HG03045 (cell line): ENCODE data around the gene TMEM115.

Experiments
- ATAC-seq: cut with Tn5 transposase; IDR thresholded peaks from one replicate; pipeline ENCODE4 v1.9.1; 2021; ENCODE audit warnings: mild to moderate bottlenecking, moderate library complexity; ENCODE audit not compliant: unreplicated experiment

TMEM115 gene

DNA sequence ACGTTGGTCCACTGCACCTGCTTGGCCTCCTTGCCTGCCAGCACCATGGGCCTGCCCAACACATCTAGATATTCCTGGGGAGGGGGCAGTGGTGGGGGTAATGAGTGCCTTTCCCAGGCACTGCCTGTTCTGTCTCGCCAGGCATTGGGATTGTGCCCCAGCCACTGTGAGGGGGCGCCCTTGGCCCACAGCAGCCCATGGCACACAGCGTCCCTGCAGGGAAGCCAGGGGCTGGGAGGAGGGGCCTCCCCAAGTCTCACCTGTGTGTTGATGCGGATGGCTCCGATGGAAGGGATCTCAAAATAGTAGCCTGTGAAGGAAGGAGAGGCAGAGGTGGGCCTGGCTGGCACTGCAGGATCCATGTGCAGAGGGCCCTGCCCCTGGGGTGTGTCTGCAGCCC, 18.7 kb upstream of the TMEM115 start:
- ATAC-seq, result no peak

DNA sequence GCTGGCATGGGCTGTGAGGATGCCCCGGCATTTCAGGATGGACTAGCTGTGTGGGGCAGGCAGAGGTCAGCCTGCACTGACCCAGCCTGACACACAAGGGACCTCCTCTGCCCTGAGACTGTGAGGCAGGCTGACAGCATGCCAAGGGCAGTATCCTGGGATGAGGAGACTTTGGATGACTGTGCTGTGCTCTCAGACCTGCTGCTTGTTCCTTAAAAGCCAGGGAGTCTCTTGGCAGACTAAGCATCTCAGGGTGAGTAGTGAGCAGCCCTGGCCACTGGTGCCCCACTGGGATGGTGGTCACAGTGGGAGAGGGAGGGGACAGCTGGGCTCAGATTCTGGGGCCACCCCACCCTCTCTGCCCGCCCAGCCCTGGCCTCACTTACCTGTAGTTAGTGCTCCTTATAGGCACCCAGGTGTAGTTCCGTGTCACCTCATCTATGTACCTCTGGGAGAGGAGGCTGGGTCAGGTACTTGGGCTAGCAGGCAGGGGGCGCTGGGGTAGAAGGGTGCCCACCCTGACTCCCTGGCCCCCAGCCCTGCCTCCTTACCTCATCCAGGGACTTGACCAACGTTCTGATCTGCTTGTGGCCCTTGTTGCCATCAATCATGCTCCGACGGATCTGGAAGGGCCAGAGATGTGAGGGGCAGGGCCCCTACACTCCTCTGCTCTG, 16.1 kb upstream of the TMEM115 start:
- no peak for ATAC-seq

DNA sequence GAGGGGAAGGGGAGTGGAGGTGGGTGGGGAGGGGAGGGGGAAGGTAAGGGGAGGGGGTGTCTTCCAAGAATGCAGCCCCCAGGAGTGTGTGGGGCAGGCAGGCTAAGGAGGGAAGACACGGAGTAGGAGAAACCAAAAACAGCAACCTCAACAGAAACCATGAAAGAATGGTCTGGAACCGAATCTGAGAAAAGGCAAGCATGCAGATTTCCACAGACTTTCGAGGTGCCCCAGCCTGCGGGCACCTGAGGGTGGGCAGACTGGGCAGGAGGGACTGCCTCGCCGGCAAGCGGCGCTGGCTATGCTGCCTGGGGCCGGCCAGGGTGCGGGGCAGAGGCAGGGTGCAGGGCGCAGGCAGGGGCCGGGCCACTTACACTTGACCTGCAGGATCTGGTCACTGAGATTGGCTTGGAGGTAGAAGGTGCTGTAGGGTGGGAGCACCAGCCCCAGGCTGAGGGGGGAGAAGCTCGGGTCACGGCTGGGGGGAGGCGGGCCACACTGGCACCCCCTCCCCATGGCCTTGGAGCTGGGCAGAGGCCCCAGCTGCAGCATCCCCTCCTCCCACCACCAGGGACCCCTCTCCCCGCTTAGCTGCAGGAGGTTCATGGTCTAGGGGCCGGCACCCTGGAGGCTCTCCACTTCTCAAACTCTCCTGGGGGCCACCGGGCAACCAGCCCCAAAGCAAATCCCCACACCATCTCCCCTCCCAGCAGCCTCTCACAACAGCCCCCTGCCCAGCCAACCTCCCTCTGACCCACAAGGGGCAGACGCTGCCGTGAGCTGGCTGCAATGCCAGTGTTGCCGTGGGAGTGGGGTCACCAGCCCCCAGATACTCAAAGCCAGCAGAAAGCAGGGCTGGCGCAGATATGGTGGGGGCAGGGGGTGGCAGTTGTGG, 15.3 kb upstream of the TMEM115 start:
- no peak for ATAC-seq

DNA sequence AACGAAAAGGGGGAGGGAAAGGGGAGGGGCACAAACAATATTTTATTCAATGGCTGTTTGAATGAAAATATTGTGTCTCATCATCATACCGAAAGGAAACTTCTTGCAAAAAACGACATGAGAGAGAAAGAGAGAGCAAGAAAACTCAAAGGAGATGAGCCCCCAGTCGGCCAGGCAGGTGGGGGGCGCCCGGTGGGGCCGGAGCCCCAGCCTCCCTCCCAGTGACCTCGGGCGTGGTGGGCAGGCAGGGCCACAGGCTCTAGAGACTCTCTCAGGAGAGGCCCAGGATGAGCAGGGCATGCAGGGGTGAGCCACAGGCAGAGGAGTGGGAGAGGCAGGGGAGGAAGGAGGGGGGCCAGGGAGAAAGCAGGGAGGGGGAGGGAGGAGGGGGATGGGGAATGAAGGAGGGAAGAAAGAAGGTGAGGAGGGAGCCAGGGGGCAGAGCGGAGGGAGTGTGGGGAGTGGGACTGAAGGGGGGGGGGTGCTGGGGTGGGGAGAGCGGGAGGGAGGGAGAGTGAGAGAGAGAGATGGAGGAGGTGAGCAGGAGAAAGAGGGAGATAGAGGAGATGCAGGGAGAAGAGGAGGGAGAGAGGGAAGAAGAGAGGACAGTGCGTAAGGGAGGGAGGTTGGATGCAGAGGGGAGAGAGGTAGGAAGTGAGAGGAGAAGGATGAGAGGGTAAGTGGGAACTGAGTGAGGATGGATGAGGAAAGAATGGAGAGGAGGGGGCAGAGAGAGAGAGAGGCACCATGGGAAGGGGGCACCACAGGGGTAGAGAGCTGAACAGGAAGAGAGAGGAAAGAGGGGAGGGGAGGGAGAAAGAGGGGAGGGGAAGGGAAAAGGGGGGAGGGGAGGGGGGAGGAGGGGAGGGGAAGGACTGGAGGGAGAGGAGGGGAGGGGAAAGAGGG, 14.1 kb upstream of the TMEM115 start:
- ATAC-seq, result no peak

DNA sequence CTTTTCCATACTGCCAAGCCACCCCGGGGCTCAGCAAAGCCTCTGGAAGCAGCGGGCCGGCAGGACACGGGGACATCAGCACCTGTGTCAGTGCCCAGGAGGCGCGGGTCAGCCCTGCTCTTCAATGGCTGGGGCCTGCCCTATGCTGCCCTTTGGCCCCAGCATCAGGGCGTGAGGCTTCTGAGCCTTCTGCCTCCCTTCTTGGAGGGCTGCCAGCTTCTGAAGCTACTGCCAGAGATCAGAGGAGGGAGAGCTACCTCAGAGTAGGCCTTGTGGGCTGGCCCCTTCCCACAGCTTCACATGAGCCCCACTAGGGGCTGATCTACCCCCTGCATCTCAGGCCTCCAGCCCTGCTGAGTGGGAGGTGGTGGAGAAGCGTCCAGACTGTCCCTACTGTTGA, 13.0 kb upstream of the TMEM115 start:
- no peak for ATAC-seq

DNA sequence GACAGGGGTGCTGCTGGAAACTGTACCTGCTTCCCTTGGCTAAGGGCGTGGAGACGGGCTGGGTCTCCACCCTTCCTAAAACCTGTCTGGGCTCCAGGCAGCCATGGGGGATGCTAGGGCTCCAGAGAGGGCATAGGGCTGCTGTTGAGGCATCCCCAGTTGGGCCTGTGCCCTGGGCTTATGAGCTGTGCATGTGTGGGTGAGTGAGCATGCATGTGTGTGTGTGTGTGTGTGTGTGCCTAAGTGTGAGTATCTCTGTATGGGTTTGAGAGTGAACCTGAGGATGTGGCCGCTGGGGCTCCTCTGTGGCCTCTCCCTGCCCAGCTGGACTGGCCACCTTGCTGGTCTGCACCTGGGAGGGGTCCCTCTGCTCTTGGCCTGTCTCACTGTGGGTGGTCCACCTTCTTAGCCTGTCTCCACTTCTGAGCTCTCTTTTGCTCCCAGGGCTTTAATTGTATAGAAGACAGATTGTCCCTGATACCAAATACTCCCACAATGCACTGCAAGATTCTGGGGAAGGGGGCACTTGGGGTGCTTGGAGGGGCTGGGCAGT, 11.9 kb upstream of the TMEM115 start:
- no peak for ATAC-seq

DNA sequence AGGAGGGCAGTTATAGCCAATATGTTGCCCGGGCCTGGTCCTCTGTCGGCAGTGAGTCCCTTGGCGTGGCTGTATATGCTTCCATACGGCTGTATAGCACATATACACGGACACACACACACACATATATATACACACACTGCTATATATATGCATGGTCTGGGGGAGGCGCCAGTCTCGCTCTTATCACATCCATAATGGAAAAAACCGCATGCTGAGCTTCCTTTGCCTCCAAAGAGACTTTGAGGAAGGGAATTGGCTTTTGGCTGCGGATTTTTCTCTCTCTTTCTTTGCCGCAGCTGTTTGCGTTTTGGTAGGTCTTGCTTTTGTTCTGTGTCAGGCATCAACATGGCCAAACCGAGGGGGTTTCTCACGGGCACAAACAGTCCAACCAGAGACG, 11.3 kb upstream of the TMEM115 start:
- ATAC-seq, result no peak

DNA sequence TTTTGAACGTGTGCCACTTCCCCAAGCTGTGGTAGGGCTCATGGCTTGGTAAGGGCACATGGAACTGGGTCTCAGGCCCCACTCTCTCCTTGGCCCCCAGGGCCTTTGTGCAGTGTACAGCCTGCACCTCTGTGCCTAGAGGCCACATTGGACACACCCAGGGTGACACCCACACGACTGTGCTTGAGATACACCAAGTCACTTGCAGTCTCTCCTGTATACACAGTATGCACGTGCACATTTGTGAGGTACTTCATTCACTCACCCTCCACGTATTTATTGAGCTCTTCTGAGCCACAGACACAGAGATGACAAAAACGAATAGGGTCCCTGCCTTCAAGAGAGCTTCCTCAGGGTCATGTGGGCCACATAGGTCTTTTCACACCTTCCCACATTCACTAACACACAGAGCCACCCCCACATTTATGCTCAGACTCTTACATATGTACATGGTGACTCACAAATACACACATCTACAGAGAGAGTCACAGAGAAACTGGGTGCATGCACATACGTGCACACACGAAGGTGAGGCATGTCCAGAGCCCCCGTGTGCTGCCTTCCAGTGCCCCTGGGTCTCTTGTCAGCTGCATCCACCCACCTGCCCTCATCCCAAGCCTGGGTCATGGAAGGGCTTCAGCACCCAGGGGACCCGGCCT, 9.8 kb upstream of the TMEM115 start:
- no peak for ATAC-seq

DNA sequence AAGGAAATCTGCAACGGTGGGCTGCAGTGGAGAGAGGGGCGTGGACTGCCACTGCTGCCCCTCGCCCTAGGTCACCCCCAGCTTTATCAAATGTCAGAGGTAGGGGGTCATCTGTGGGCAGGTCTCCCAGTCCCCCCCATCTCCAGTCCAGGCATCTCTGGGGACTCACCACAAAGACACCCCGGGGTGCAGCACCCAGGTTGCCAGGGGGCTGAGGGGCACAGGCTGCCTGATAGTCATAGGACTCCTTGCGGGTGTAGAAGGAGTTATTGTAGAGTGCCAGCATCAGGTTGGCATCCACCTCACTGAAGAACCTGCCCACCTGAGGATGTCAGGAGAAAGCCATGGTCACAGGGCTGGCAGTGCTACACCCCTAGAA, 6.5 kb upstream of the TMEM115 start:
- ATAC-seq, result no peak

DNA sequence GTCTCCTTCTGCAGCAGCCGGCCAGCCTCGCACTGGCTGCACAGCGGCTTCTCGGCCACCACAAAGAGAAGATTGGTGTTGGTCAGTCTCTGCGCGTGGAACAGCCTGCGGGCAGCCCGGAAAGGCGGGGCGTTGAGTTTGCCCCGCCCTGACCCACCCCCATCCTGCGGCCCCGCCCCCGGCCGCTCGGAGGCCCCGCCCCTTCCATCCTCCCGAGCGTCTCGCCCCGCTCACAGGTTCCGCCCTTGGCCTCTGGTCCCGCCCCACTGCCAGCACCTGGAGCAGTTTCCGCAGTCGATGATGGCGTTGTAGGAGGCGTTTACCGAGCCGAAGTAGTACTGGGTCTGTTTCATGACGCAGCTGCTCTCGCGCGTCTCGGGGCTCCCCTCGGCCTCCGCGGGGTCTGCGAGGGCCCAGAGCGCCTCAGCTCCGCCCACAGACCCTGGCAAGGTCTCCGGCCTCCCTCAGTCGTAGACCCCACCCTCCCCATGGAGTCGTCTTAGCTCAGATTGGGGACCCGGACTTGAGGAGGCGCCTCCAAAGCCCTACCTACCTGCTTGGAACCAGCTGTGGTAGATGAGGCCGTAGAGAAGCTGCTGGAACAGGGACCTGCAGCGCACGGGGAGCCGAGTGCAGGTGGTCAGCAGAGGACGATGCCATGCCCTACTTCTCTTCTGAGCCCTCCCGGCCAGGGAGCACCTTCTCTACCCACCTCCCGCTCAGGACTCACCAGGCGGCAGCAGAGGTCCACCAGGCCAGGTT, 5.9 kb upstream of the TMEM115 start:
- peak; percentile 75 for ATAC-seq

DNA sequence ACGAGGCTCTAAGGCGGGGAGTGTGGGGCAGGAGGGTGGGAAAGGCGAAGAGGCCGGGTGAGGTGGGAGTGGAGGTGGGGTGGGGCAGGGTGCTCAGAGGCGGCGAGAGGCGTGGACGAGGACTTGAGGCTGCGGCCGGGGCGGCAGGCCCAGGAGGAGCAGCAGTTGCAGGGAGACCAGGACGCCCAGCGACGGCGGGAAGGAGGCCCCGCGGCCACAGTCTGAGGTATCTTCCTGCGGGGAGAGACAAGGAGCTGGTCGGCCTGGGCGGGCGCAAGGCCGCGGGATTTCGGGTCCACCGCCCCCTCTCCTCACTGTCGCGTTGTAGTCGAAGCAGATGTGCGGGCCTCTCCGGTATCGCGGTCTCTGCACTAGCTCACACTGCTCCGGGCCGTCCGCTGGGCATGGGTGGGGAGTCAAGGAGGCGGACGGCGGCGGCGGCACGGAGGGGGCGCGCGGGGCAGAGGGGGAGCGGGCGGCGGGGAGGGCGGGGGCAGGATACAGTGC, 5.3 kb upstream of the TMEM115 start:
- peak; percentile 9 for ATAC-seq

DNA sequence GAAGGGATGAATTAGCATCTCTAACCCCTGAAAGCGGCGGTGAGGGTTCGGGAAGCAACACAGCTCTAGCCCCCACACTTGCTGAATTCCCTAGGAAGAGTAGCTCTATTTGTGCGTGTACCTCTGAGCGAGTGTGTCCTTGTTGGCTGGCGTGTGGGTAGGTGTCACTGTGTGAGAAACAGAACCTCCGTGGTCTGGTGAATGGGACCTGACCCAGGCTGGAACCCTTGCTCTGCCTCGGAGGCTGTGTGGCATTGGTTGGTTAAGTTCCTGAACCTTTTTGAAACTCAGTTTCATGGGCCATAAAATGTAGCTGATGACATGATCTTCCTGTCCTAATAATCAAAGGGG, 414 bp upstream of the TMEM115 start:
- peak; percentile 5 for ATAC-seq

DNA sequence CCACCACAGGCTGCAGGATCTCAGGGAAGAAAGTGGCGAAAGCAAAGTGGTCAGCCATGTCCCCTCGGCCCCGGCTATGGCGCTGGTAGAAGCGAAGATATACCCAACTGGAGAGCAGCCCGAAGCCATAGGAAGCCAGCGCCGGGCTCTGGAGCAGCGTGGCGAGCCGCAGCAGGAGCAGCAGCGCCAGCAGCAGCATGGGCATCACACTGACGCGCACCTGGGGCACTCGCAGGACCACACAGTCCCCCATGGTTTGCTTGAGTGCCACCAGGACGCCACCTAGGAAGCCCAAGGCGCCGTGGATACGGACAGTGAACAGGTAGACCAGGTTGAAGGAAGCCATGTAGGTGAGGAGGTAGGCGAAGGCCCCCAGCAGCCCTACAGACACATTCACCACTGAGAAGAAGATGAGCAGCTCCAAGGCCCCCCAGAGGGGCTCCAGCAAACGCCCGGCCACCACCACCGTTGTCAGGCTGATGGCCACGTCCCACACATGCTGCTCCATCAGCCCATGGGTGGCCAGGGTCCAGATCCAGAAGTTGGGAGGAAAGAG, 888 bp downstream of the TMEM115 start:
- ATAC-seq, result no peak

DNA sequence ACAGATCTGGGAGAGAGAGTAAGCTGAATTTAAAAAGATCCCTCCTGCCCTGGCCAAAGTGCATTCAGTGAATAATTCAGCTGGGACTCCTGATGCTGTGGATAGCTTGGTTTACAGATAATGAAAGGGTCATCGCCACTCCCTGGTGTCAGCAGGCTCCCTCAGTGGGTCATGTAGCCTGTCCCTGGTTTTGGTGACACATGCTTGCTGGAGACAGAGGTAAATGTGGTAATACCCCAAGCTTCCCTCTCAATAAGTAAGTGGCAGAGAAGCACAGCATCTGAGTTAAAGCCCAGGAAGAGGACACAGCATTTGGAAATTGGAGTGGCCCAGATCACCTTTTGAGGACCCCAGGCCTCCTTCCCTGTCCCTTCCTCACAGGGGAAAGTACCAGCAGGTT, 1.8 kb downstream of the TMEM115 start:
- no peak for ATAC-seq

DNA sequence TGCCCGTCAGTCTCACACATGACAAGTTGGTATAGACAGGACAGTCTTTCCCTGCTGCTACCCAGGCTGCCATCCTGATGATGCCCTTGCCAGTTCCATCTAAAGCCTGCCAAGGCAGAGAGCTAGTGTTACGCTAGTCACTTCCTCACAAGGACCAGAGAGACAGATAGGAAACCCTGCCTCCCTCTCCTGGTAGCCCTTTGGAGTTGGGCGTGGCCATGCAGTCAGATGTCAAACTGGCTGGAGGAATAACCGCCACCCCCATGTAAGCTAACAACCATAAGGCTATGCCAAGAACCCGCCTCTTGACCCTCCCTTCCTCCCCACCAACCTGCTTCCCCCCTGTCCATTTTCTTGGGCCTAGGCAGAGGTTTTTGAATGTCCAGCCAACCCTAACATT, 2.8 kb downstream of the TMEM115 start:
- ATAC-seq, result no peak

DNA sequence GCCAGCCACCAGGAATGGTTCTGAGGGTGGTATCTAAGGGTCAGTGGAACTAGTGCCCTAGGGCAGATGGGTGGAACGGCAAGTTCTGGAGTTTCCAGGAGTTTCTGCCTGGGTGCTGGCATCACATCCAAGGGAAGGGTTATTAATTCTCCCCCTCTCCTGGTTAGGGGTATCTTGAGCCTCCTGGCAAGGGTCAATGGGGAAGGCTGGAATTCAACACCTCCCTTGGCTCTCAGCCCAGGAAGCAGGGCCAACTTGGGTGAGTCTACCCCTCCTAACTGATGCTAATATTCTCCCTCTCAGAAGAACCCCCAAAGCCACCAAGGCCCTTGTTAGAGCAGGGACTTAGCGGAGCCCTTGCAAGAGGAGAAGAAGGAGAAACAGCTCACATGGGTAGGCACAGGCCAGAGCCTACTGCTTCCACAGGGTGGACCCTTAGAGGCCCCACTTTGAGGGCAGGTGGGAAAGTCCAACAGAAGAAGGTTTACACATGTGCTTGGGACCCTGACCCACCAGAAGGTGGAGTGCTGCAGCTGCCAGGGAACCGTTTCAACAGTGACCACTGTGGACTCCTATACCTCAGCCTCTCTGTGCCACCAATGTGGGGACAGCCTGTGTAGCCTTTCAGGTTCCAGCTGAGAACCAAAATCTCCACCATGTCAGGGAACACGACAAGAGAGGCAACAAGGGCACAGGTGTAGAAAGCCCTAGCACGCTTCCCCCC, 3.3 kb downstream of the TMEM115 start:
- ATAC-seq, result no peak

DNA sequence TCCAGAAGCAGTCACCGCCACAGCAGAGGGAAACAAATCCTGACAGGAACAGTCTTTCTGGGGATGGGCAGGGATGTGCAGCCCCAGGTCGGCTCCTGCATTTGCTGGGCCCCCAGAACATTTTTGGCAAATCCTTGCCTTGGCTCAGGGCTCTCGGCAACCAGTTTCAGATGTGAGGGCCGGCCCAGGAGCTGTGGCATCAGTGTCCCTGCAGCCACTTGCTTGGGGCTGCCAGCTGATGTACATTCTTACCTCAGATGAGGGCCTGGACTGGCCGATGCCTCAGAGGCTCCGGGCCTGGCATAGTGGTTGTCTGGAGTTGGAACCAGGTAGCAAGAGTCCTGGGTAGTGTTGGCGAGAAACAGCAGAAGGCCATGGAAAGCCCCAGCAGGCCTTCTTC, 4.5 kb downstream of the TMEM115 start:
- no peak for ATAC-seq

DNA sequence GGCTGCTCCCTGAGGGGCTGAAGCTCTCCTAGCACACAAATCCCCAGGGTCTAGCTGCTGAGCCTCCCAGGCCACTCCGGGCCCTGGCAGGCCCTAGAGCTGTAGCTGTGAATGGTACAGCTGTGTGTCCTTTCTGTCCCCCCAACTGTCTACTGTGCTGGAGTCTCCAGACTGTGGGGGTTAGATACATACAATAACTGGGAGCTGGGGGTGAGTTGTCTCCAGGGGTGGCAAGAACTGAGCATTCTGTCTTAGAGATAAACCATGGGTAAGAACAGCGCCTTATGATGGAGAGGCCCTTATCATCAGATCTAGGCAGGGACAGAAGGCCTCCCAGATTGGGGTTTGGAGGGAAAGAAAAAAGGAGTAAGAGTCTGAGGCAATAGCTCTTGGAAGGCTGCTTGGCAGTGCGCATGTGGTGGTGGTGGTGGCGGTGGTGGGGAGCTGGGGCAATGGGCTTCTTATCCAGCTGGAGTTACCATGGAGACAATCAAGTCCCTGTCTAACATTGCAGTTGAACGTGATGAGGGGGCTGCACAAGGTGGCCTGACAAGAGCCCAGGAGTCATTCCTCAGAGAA, 5.0 kb downstream of the TMEM115 start:
- no peak for ATAC-seq
